H1 (cell line): Measurements from ENCODE around the gene DYSF. TPM values are rescaled to one million over a fixed set of nuclear protein-coding genes. Genes with fewer than 3 reads are reported as not detected.

ENCODE experiments used
- CTCF ChIA-PET: fragments of 300-600 bp; sonication (Branson Sonifier 250); formaldehyde crosslinking; loops from one replicate; lab custom pipeline; 2021; ENCODE audit not compliant: partially characterized antibody; lab: Charles Lee
- POLR2A ChIA-PET: fragments of 300-600 bp; sonication (Branson Sonifier 250); formaldehyde crosslinking; loops from one replicate; lab custom pipeline; 2021; ENCODE audit warnings: inconsistent platforms; ENCODE audit not compliant: partially characterized antibody; lab: Charles Lee
- DNase-seq, 2 experiments: peaks; one replicate each; pipeline versions ENCODE4 v3.0.0 to v3.0.0-alpha.2; 2010 to 2022; ENCODE audit warnings: low spot score in 2 of 2, low read depth in 1 of 2, mixed read lengths in 1 of 2
- FAIRE-seq: peaks from 2 replicates; lab custom pipeline; 2011; peaks lifted over from hg19 to GRCh38; lab: Jason Lieb, UNC
- H2AFZ ChIP-seq: 2 replicates; pipeline ENCODE4 v1.8.1; 2012; ENCODE audit warnings: low read length, inconsistent platforms
- H2AK5ac ChIP-seq: 2 replicates; pipeline ENCODE4 v1.6.1; 2013; ENCODE audit warnings: low read depth, low read length
- H2BK120ac ChIP-seq: replicated peaks from 2 replicates; pipeline ENCODE3; 2013; ENCODE audit warnings: low read depth, low read length, inconsistent platforms
- H2BK12ac ChIP-seq: 2 replicates; pipeline ENCODE4 v1.6.1; 2013; ENCODE audit warnings: low read depth, low read length
- H2BK15ac ChIP-seq: 2 replicates; pipeline ENCODE4 v1.6.1; 2013; ENCODE audit warnings: low read length
- H2BK20ac ChIP-seq: 2 replicates; pipeline ENCODE4 v1.6.1; 2013; ENCODE audit warnings: low read length
- H2BK5ac ChIP-seq: 2 replicates; pipeline ENCODE4 v1.6.1; 2013; ENCODE audit warnings: low read depth, low read length
- H3K14ac ChIP-seq: 2 replicates; pipeline ENCODE4 v1.6.1; 2013; ENCODE audit warnings: inconsistent platforms; ENCODE audit not compliant: insufficient read length
- H3K18ac ChIP-seq: 2 replicates; pipeline ENCODE4 v1.6.1; 2013; ENCODE audit warnings: low read length; ENCODE audit errors: extremely low read depth
- H3K23ac ChIP-seq: 2 replicates; pipeline ENCODE4 v1.6.1; 2013; ENCODE audit warnings: inconsistent platforms; ENCODE audit not compliant: insufficient read length
- H3K23me2 ChIP-seq: 2 replicates; pipeline ENCODE4 v1.6.1; 2013; ENCODE audit warnings: low read depth, low read length
- H3K27ac ChIP-seq: 2 replicates; pipeline ENCODE4 v1.6.1; 2011; ENCODE audit warnings: low read depth, low read length, inconsistent platforms
- H3K27me3 ChIP-seq, 4 experiments: replicated peaks in 1 of 4; 1 replicate in 1 of 4; 2 replicates in 3 of 4; pipeline versions ENCODE4 v1.6.1 to v1.8.1; 2011 to 2013; ENCODE audit warnings: low read length in 3 of 4, mild to moderate bottlenecking in 3 of 4, inconsistent platforms in 2 of 4, mixed read lengths in 2 of 4, moderate library complexity in 1 of 4; ENCODE audit not compliant: control insufficient read depth in 3 of 4, insufficient read depth in 3 of 4; ENCODE audit errors: extremely low read depth in 1 of 4
- H3K36me3 ChIP-seq, 4 experiments: 2 replicates each; pipeline versions ENCODE4 v1.6.1 to v1.8.1; 2011 to 2013; ENCODE audit warnings: mild to moderate bottlenecking in 4 of 4, low read length in 3 of 4, moderate library complexity in 2 of 4, control low read depth in 1 of 4, inconsistent platforms in 1 of 4; ENCODE audit not compliant: insufficient read depth in 4 of 4, control insufficient read depth in 2 of 4
- H3K4ac ChIP-seq: replicated peaks from 2 replicates; pipeline ENCODE3; 2013; ENCODE audit warnings: low read length, low read depth, mixed read lengths, inconsistent platforms; ENCODE audit not compliant: insufficient read length
- H3K4me1 ChIP-seq, 4 experiments: replicated peaks in 1 of 4; 1 replicate in 1 of 4; 2 replicates in 3 of 4; pipeline versions ENCODE4 v1.6.1 to v1.8.1; 2011 to 2013; ENCODE audit warnings: low read length in 3 of 4, inconsistent platforms in 2 of 4, mixed read lengths in 1 of 4; ENCODE audit not compliant: insufficient read depth in 4 of 4, control insufficient read depth in 3 of 4
- H3K4me2 ChIP-seq, 2 experiments: 2 replicates each; pipeline versions ENCODE4 v1.6.1 to v1.8.1; 2011 to 2013; ENCODE audit warnings: low read depth in 2 of 2, low read length in 2 of 2, control low read depth in 1 of 2, inconsistent platforms in 1 of 2, mild to moderate bottlenecking in 1 of 2; ENCODE audit not compliant: insufficient read depth in 1 of 2
- H3K4me3 ChIP-seq, 4 experiments: fragments of 200-600, 300-600 bp in 1 of 4; sonication (generic), shearing (Covaris generic), sonication (Bioruptor Twin) in 1 of 4; 2 replicates each; pipeline versions ENCODE4 v1.5.1 to v1.8.1; 2011 to 2016; ENCODE audit warnings: low read length in 4 of 4, low read depth in 3 of 4, control low read depth in 2 of 4, inconsistent platforms in 2 of 4, mild to moderate bottlenecking in 2 of 4, mixed read lengths in 1 of 4, moderate library complexity in 1 of 4; ENCODE audit not compliant: insufficient read depth in 2 of 4; ENCODE audit errors: extremely low read depth in 1 of 4
- H3K56ac ChIP-seq: replicated peaks from 2 replicates; pipeline ENCODE3; 2013; ENCODE audit warnings: low read depth, mild to moderate bottlenecking, mixed read lengths, low read length, inconsistent platforms; ENCODE audit not compliant: insufficient read length
- H3K79me1 ChIP-seq: 2 replicates; pipeline ENCODE4 v1.6.1; 2013; ENCODE audit warnings: low read depth, low read length, control low read depth
- H3K79me2 ChIP-seq, 2 experiments: 2 replicates each; pipeline versions ENCODE4 v1.6.1 to v1.8.1; 2012 to 2013; ENCODE audit warnings: low read length in 2 of 2, mild to moderate bottlenecking in 2 of 2, inconsistent platforms in 1 of 2; ENCODE audit not compliant: insufficient read depth in 2 of 2, control insufficient read depth in 1 of 2
- H3K9ac ChIP-seq, 4 experiments: replicated peaks in 1 of 4; 1 replicate in 1 of 4; 2 replicates in 3 of 4; pipeline versions ENCODE4 v1.6.1 to v1.8.1; 2011 to 2013; ENCODE audit warnings: low read depth in 3 of 4, low read length in 3 of 4, control low read depth in 2 of 4, mild to moderate bottlenecking in 2 of 4, moderate library complexity in 2 of 4, inconsistent platforms in 1 of 4; ENCODE audit errors: extremely low read depth in 1 of 4
- H3K9me3 ChIP-seq, 2 experiments: 2 replicates each; pipeline versions ENCODE4 v1.6.1 to v1.8.1; 2012 to 2013; ENCODE audit warnings: mild to moderate bottlenecking in 2 of 2, moderate library complexity in 2 of 2, control low read depth in 1 of 2, inconsistent platforms in 1 of 2, low read depth in 1 of 2, low read length in 1 of 2, mixed read lengths in 1 of 2; ENCODE audit not compliant: insufficient read depth in 2 of 2
- H4K20me1 ChIP-seq, 2 experiments: replicated peaks in 1 of 2; 2 replicates each; pipeline versions ENCODE3 to v1.8.1; 2011 to 2013; ENCODE audit warnings: inconsistent platforms in 2 of 2, low read length in 2 of 2, mild to moderate bottlenecking in 1 of 2; ENCODE audit not compliant: insufficient read depth in 2 of 2, control insufficient read depth in 1 of 2
- H4K5ac ChIP-seq: 2 replicates; pipeline ENCODE4 v1.6.1; 2013; ENCODE audit warnings: low read length, low read depth, mixed read lengths, inconsistent platforms; ENCODE audit not compliant: insufficient read length
- H4K8ac ChIP-seq: 2 replicates; pipeline ENCODE4 v1.8.0; 2013; ENCODE audit warnings: mild to moderate bottlenecking, moderate library complexity, low read length, inconsistent platforms; ENCODE audit not compliant: insufficient read depth; ENCODE audit errors: extremely low read depth
- H4K91ac ChIP-seq: replicated peaks from 2 replicates; pipeline ENCODE3; 2013; ENCODE audit warnings: low read length, mixed read lengths, inconsistent platforms; ENCODE audit not compliant: insufficient read length
- ASH2L ChIP-seq: fragments of 200-600, 300-600 bp; sonication (generic); IDR thresholded peaks from one replicate; pipeline ENCODE4 v1.7.1; 2017; ENCODE audit warnings: low read length
- BRCA1 ChIP-seq: IDR thresholded peaks from 2 replicates; pipeline ENCODE4 v1.6.1; 2012; ENCODE audit warnings: low read depth, low read length, improper control_type of control experiment
- EP300 ChIP-seq, 2 experiments: IDR thresholded peaks; 1 replicate in 1 of 2; 2 replicates in 1 of 2; pipeline ENCODE4 v1.6.1; 2011 to 2012; ENCODE audit warnings: low read depth in 2 of 2, low read length in 2 of 2, mild to moderate bottlenecking in 2 of 2, borderline replicate concordance in 1 of 2, inconsistent platforms in 1 of 2, moderate library complexity in 1 of 2
- RBBP5 ChIP-seq: IDR thresholded peaks from 2 replicates; pipeline ENCODE4 v1.7.1; 2012; ENCODE audit warnings: low read depth, mild to moderate bottlenecking, inconsistent platforms, low read length, moderate library complexity, borderline replicate concordance
- SAP30 ChIP-seq: fragments of 300-600 bp; sonication (generic); IDR thresholded peaks from 2 replicates; pipeline ENCODE4 v1.7.1; 2012; ENCODE audit warnings: low read length, moderate library complexity, mild to moderate bottlenecking, inconsistent platforms; ENCODE audit not compliant: insufficient read depth, insufficient replicate concordance
- TEAD4 ChIP-seq: IDR thresholded peaks from 2 replicates; pipeline ENCODE4 v1.6.1; 2012; ENCODE audit warnings: low read depth, low read length, inconsistent platforms, mixed read lengths
- WGBS, 2 experiments: shearing (Covaris generic) in 1 of 2; methylation state at CpG; one replicate each; pipeline versions ENCODE4 v1.1.6 to v1.1.7; 2013 to 2015; ENCODE audit warnings: low lambda C conversion rate in 2 of 2, mixed read lengths in 2 of 2, inconsistent platforms in 1 of 2, low coverage in 1 of 2, missing lambda C conversion rate in 1 of 2; ENCODE audit not compliant: insufficient replicate concordance in 2 of 2, insufficient coverage in 1 of 2, insufficient read length in 1 of 2; ENCODE audit errors: extremely low coverage in 1 of 2, missing lambda C conversion rate in 1 of 2; 5-methylcytosine and 5-hydroxymethylcytosine counted together
- polyA plus RNA-seq, 7 experiments: library from polyadenylated mRNA; depleted of rRNA in 3 of 7; stranded (reverse) in 5 of 7; unstranded in 2 of 7; fragments of >200 nt in 5 of 7; fragments of 200-250 nt in 2 of 7; gene quantifications; 1 replicate in 5 of 7; 2 replicates in 1 of 7; 4 replicates in 1 of 7; pipeline versions ENCODE4 v1.2.1 to v1.2.3, GENCODE V29; 2011 to 2013; ENCODE audit warnings: missing spikeins in 2 of 7, mixed read lengths in 2 of 7
- total RNA-seq: library from RNA; stranded (reverse); fragmentation: NEBNext Ultra II Directional; extraction: Animal tissue kit (Norgen Biotek cat#: 25700); gene quantifications from 2 replicates; pipeline ENCODE4 v1.2.1, GENCODE V29; 2021
- TF ChIP-seq, protein P1 (sequence below), 3 experiments: IDR thresholded peaks; 1 replicate in 2 of 3; 2 replicates in 1 of 3; pipeline versions ENCODE4 v1.5.1 to v1.6.1; 2011; ENCODE audit warnings: low read length in 3 of 3, mild to moderate bottlenecking in 3 of 3, inconsistent platforms in 2 of 3, low read depth in 1 of 3, moderate library complexity in 1 of 3; ENCODE audit not compliant: insufficient read depth in 1 of 3; ENCODE audit errors: control extremely low read depth in 1 of 3
- TF ChIP-seq, protein P2 (sequence below): IDR thresholded peaks from 2 replicates; pipeline ENCODE4 v1.6.1; 2012; ENCODE audit warnings: low read length, inconsistent platforms

The DYSF gene
- total and polyA plus RNA-seq, 2 of the 8 experiments (the other 6 are each of a cell fraction or from before 2014, with no cell fraction given): 5.8 to 7.1 TPM

DNA sequence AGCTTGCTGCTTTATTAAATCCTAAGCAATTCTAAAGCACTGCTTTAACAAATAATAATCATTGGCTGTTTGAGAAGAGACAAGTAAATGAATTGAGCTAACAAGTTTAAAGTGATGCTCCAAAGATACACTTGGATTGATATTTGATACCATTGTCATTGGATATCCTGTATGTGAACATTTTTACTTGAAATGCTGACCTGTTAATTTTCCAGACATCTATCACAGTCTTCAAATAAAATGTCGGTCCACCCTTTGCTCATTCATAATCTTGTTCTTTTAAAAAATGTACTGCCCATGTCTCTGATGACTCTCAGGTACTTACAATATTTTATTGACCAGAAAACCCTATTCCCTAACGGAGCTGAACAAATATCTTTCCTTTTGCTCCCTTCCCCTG is 202.1 kb downstream of the DYSF start:
- H2AFZ ChIP-seq: no peak overlapping the region
- no peak overlapping the region for H4K91ac ChIP-seq
- DNase-seq: no peak
- no peaks in the 10 kb centered on the region for H3K23me2 ChIP-seq
- H2BK12ac ChIP-seq: no peak overlapping the region
- FAIRE-seq: no peak
- H3K9ac ChIP-seq: no peak overlapping the region
- H3K4me2 ChIP-seq: no peak overlapping the region
- H3K27me3 ChIP-seq: no peaks in the 10 kb centered on the region
- CTCF ChIA-PET: interaction anchor here (1.0 kb wide), 1 partner anchor 45 kb away, joined by 3 read pairs; no protein-coding TSS in a partner anchor
- H2BK20ac ChIP-seq: no peak overlapping the region
- no peak overlapping the region for H2BK120ac ChIP-seq
- H4K5ac ChIP-seq: no peak overlapping the region
- H4K8ac ChIP-seq: no peak overlapping the region
- H3K56ac ChIP-seq: no peak overlapping the region
- no peak overlapping the region for H3K18ac ChIP-seq
- H3K23ac ChIP-seq: no peak overlapping the region
- peaks cover 8 to 16% of the 10 kb centered on the region in 2 experiments; a peak in 2 of 4 replicates for H3K9me3 ChIP-seq
- H2BK15ac ChIP-seq: no peak overlapping the region
- H3K14ac ChIP-seq: no peak overlapping the region
- WGBS, 2 experiments: 85% methylated on average over 2 of the region's 2 CpGs; no CpG with 5 or more reads in 1 of the 2 experiments
- no peaks in the 10 kb centered on the region for H3K79me1 ChIP-seq
- no peaks in the 10 kb centered on the region for H4K20me1 ChIP-seq
- H2AK5ac ChIP-seq: no peak overlapping the region
- no peaks in the 10 kb centered on the region for H3K79me2 ChIP-seq
- POLR2A ChIA-PET: no interaction called here
- no peaks in the 10 kb centered on the region for H3K4me1 ChIP-seq
- H2BK5ac ChIP-seq: no peak overlapping the region
- H3K27ac ChIP-seq: no peak overlapping the region
- no peaks in the 10 kb centered on the region for H3K36me3 ChIP-seq
- no peak overlapping the region for H3K4me3 ChIP-seq
- no peak overlapping the region for H3K4ac ChIP-seq
- no peak for TF ChIP-seq TEAD4
- TF ChIP-seq ASH2L: no peak
- TF ChIP-seq, protein P1, sequence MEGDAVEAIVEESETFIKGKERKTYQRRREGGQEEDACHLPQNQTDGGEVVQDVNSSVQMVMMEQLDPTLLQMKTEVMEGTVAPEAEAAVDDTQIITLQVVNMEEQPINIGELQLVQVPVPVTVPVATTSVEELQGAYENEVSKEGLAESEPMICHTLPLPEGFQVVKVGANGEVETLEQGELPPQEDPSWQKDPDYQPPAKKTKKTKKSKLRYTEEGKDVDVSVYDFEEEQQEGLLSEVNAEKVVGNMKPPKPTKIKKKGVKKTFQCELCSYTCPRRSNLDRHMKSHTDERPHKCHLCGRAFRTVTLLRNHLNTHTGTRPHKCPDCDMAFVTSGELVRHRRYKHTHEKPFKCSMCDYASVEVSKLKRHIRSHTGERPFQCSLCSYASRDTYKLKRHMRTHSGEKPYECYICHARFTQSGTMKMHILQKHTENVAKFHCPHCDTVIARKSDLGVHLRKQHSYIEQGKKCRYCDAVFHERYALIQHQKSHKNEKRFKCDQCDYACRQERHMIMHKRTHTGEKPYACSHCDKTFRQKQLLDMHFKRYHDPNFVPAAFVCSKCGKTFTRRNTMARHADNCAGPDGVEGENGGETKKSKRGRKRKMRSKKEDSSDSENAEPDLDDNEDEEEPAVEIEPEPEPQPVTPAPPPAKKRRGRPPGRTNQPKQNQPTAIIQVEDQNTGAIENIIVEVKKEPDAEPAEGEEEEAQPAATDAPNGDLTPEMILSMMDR (IDR thresholded peaks at IDR 0.05; ENCODE audit: control extremely low read depth in 1 of 3, insufficient read depth in 1 of 3, low read depth in 1 of 3, low read length in 3 of 3): no peak
- TF ChIP-seq, protein P2, sequence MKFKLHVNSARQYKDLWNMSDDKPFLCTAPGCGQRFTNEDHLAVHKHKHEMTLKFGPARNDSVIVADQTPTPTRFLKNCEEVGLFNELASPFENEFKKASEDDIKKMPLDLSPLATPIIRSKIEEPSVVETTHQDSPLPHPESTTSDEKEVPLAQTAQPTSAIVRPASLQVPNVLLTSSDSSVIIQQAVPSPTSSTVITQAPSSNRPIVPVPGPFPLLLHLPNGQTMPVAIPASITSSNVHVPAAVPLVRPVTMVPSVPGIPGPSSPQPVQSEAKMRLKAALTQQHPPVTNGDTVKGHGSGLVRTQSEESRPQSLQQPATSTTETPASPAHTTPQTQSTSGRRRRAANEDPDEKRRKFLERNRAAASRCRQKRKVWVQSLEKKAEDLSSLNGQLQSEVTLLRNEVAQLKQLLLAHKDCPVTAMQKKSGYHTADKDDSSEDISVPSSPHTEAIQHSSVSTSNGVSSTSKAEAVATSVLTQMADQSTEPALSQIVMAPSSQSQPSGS: no peak
- no peak for TF ChIP-seq EP300 (IDR thresholded peaks at IDR 0.05; ENCODE audit: borderline replicate concordance in 1 of 2, low read depth in 2 of 2, low read length in 2 of 2)
- no peak for TF ChIP-seq SAP30
- TF ChIP-seq RBBP5: no peak
- no peak for TF ChIP-seq BRCA1
